MM.1S (cell line): Measurements from ENCODE around the gene SOWAHC.

Source experiments
- DNase-seq: peaks from one replicate; pipeline ENCODE4 v3.0.0-alpha.2; 2015
- H2AFZ ChIP-seq: fragments of 300-600 bp; sonication (generic); 2 replicates; pipeline ENCODE4 v1.6.0; 2016; ENCODE audit warnings: antibody characterized with exemption, low read length
- H3F3A ChIP-seq: fragments of 300-600 bp; sonication (generic); 2 replicates; pipeline ENCODE4 v1.6.1; 2016; ENCODE audit warnings: mild to moderate bottlenecking, antibody characterized with exemption, low read length, moderate library complexity, mixed read lengths; ENCODE audit not compliant: insufficient read depth
- H3K27ac ChIP-seq: fragments of 300-600 bp; sonication (generic); 2 replicates; pipeline ENCODE4 v1.5.1; 2016; ENCODE audit warnings: mild to moderate bottlenecking, low read length
- H3K27me3 ChIP-seq: fragments of 300-600 bp; sonication (generic); replicated peaks from 2 replicates; pipeline ENCODE4 v1.6.0; 2016; ENCODE audit warnings: low read length; ENCODE audit not compliant: insufficient read depth
- H3K36me3 ChIP-seq: fragments of 300-600 bp; sonication (generic); replicated peaks from 2 replicates; pipeline ENCODE4 v1.6.1; 2016; ENCODE audit warnings: mild to moderate bottlenecking, low read length, mixed read lengths; ENCODE audit not compliant: insufficient read depth
- H3K4me1 ChIP-seq: fragments of 300-600 bp; sonication (generic); 2 replicates; pipeline ENCODE4 v1.6.1; 2016; ENCODE audit warnings: low read length, mixed read lengths
- H3K4me2 ChIP-seq: fragments of 300-600 bp; sonication (generic); 2 replicates; pipeline ENCODE4 v1.6.0; 2016; ENCODE audit warnings: low read depth, low read length
- H3K4me3 ChIP-seq: fragments of 300-600 bp; sonication (generic); 2 replicates; pipeline ENCODE4 v1.5.1; 2016; ENCODE audit warnings: low read length, mixed read lengths
- H3K79me2 ChIP-seq: fragments of 300-600 bp; sonication (generic); 2 replicates; pipeline ENCODE4 v1.6.1; 2016; ENCODE audit warnings: mixed run types, low read length, mixed read lengths
- H3K9ac ChIP-seq: fragments of 300-600 bp; sonication (generic); 2 replicates; pipeline ENCODE4 v1.6.1; 2016; ENCODE audit warnings: low read length, mixed read lengths
- H3K9me2 ChIP-seq: fragments of 300-600 bp; sonication (generic); replicated peaks from 2 replicates; pipeline ENCODE4 v1.6.1; 2016; ENCODE audit warnings: mild to moderate bottlenecking, low read length, mixed read lengths; ENCODE audit not compliant: insufficient read depth
- H3K9me3 ChIP-seq: fragments of 300-600 bp; sonication (generic); replicated peaks from 2 replicates; pipeline ENCODE4 v1.6.1; 2016; ENCODE audit warnings: mild to moderate bottlenecking, low read length, mixed read lengths; ENCODE audit not compliant: insufficient read depth
- H4K20me1 ChIP-seq: fragments of 300-600 bp; sonication (generic); 2 replicates; pipeline ENCODE4 v1.6.1; 2016; ENCODE audit warnings: mild to moderate bottlenecking, low read length, moderate library complexity, mixed read lengths; ENCODE audit not compliant: insufficient read depth
- EZH2 ChIP-seq: fragments of 300-600 bp; sonication (generic); optimal IDR thresholded peaks from 2 replicates; pipeline ENCODE3; 2017; ENCODE audit warnings: low read depth, mild to moderate bottlenecking, antibody characterized with exemption, low read length, mixed read lengths
- EZH2phosphoT487 ChIP-seq: fragments of 300-600 bp; sonication (generic); IDR thresholded peaks from 2 replicates; pipeline ENCODE4 v1.6.1; 2018; ENCODE audit warnings: antibody characterized with exemption, low read length
- TF ChIP-seq, protein P1 (sequence below): fragments of 300-600 bp; sonication (generic); IDR thresholded peaks from 2 replicates; pipeline ENCODE4 v1.5.1; 2016; ENCODE audit warnings: antibody characterized with exemption, low read length, mixed read lengths

Gene SOWAHC

DNA sequence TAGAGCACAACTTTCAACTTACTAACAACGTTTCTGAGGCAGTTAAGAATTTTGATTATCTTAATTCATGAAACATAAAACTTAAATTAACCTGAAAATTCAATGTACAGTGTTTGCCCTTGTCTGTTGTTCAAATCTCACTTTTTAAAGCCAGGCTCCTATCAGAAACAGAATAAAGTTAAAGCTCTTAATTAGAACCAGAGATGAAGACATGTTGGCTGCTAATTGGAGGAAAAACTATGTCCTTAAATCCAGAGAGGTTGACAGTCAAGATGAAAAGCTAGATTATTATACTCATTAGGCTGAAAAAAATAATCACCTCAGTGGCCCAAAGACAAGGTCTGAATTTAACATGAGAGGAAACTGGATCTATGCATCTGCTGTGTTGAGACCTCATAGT is 52.3 kb downstream of the SOWAHC start:
- no peaks in the 10 kb centered on the region for H3K9me3 ChIP-seq
- no peak overlapping the region for H3K4me3 ChIP-seq
- no peaks in the 10 kb centered on the region for H3K36me3 ChIP-seq
- no peak overlapping the region for H3K4me2 ChIP-seq
- no peaks in the 10 kb centered on the region for H3K4me1 ChIP-seq
- H2AFZ ChIP-seq: no peak overlapping the region
- TF ChIP-seq EZH2: no peak
- TF ChIP-seq, protein P1, sequence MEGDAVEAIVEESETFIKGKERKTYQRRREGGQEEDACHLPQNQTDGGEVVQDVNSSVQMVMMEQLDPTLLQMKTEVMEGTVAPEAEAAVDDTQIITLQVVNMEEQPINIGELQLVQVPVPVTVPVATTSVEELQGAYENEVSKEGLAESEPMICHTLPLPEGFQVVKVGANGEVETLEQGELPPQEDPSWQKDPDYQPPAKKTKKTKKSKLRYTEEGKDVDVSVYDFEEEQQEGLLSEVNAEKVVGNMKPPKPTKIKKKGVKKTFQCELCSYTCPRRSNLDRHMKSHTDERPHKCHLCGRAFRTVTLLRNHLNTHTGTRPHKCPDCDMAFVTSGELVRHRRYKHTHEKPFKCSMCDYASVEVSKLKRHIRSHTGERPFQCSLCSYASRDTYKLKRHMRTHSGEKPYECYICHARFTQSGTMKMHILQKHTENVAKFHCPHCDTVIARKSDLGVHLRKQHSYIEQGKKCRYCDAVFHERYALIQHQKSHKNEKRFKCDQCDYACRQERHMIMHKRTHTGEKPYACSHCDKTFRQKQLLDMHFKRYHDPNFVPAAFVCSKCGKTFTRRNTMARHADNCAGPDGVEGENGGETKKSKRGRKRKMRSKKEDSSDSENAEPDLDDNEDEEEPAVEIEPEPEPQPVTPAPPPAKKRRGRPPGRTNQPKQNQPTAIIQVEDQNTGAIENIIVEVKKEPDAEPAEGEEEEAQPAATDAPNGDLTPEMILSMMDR: no peak
- TF ChIP-seq EZH2phosphoT487: no peak
- H3K27ac ChIP-seq: no peak overlapping the region
- no peaks in the 10 kb centered on the region for H3K9me2 ChIP-seq
- H3K9ac ChIP-seq: no peak overlapping the region
- H3K27me3 ChIP-seq: no peaks in the 10 kb centered on the region
- H3F3A ChIP-seq: no peaks in the 10 kb centered on the region
- no peak for DNase-seq
- H4K20me1 ChIP-seq: no peaks in the 10 kb centered on the region
- no peaks in the 10 kb centered on the region for H3K79me2 ChIP-seq
